ENCODE results near the gene ZNF823. TPM values are rescaled to one million over a fixed set of nuclear protein-coding genes. Genes with fewer than 3 reads are reported as not detected.

The ZNF823 gene
- total RNA-seq, 1 donor from 2014 or later: 12.0 TPM

DNA sequence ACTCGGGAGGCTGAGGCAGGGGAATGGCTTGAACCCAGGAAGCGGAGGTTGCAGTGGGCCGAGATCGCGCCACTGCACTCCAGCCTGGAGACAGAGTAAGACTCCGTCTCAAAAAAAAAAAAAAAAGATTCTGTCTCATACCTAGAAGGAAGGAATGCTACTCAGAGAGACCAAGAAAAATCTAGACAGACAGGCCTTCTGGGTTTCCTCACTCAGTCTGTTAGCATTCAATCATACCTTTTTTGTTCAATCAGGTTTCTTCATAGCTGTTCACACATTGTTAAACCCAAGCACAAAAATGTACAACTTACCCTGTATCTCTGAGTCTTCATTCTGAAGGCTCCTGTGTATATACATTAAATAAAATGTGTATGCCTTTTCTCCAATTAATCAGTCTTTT is 40.5 kb downstream of the ZNF823 start:
- H3K36me3 Mint-ChIP-seq (ENCODE audit: insufficient read depth): no peaks in the 10 kb centered on the region
- peaks cover 6% of the 10 kb centered on the region for H3K4me1 Mint-ChIP-seq (ENCODE audit: low read depth)
- H3K9me3 Mint-ChIP-seq (ENCODE audit: low read depth): no peaks in the 10 kb centered on the region

GRCh38 chr19:11697284-11697855 is 41.4 kb downstream of the ZNF823 start:
- peaks cover 2% of the 10 kb centered on the region for H3K36me3 Mint-ChIP-seq (ENCODE audit: insufficient read depth)
- no peak overlapping the region for H3K27ac Mint-ChIP-seq
- peaks cover 6% of the 10 kb centered on the region for H3K27me3 Mint-ChIP-seq
- peaks cover 6% of the 10 kb centered on the region for H3K4me1 Mint-ChIP-seq (ENCODE audit: low read depth)
- TF ChIP-seq, protein P1, sequence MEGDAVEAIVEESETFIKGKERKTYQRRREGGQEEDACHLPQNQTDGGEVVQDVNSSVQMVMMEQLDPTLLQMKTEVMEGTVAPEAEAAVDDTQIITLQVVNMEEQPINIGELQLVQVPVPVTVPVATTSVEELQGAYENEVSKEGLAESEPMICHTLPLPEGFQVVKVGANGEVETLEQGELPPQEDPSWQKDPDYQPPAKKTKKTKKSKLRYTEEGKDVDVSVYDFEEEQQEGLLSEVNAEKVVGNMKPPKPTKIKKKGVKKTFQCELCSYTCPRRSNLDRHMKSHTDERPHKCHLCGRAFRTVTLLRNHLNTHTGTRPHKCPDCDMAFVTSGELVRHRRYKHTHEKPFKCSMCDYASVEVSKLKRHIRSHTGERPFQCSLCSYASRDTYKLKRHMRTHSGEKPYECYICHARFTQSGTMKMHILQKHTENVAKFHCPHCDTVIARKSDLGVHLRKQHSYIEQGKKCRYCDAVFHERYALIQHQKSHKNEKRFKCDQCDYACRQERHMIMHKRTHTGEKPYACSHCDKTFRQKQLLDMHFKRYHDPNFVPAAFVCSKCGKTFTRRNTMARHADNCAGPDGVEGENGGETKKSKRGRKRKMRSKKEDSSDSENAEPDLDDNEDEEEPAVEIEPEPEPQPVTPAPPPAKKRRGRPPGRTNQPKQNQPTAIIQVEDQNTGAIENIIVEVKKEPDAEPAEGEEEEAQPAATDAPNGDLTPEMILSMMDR (IDR thresholded peaks at IDR 0.05; ENCODE audit: unreplicated experiment): no peak
- H3K4me3 Mint-ChIP-seq (ENCODE audit: low read depth): no peak overlapping the region
- no peaks in the 10 kb centered on the region for H3K9me3 Mint-ChIP-seq (ENCODE audit: low read depth)
- DNase-seq (ENCODE audit: low spot score, unreplicated experiment): no peak

More for the DNA sequence above, 40.5 kb downstream of the ZNF823 start:
- peaks cover 10% of the 10 kb centered on the region for H3K27me3 Mint-ChIP-seq
- no peak for DNase-seq (ENCODE audit: low spot score, unreplicated experiment)
- TF ChIP-seq, protein P1 (IDR thresholded peaks at IDR 0.05; ENCODE audit: unreplicated experiment): no peak
- no peak overlapping the region for H3K27ac Mint-ChIP-seq
- no peak overlapping the region for H3K4me3 Mint-ChIP-seq (ENCODE audit: low read depth)

DNA sequence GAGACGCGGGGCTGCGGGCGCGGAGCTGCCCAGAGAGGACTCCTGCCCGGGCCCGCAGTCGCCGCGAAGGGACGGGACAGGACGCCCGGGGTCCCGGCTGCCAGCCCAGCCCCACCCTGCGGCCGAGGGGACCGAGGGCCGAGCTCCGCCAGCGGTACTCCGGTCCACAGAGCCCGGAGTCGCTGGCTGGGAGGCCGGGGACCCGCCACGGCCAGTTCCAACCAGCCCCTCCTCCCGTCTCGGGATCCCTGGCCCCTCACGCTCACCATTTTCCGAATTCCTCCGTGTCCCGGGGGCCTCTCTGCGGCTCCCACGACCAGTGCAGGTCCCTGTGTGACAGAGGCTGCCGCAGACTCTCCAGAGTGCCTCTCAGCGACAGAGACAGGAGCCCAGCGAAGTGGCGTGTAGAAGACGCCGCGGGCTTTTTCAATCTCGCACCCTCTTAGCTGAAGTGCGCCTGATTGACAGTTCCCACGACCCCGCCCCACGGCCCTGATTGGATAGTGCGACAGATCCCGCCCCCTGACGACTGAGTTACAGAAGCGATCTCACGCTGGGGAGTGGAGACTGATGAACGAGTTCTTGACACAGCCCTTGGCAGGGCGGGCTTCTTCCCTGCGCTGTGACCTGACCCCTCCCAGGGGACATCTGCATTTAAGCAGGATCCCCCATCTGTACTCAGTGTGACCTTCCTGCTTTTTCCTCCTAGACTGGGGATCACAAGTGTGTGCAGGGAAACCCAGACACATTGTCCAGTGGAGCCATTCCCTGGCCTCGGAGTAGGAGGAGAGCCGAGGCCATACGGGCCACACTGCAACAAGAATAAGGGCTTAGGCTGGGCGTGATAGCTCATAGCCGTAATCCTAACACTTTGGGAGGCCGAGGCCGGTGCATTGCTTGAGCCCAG is 44.0 kb downstream of the ZNF823 start:
- Mint-ChIP-seq H3K4me1 (ENCODE audit: low read depth) (peaks cover 6% of the 10 kb centered on the region), H3K27ac (peak overlapping the region; percentile 100), H3K27me3 (peaks cover 3% of the 10 kb centered on the region), H3K4me3 (ENCODE audit: low read depth) (peak overlapping the region; percentile 95), H3K36me3 (ENCODE audit: insufficient read depth) (peaks cover 7% of the 10 kb centered on the region), H3K9me3 (ENCODE audit: low read depth) (peaks cover 6% of the 10 kb centered on the region)
- TF ChIP-seq, protein P1 (IDR thresholded peaks at IDR 0.05; ENCODE audit: unreplicated experiment): no peak
- peak; percentile 91 for DNase-seq (ENCODE audit: low spot score, unreplicated experiment)

DNA sequence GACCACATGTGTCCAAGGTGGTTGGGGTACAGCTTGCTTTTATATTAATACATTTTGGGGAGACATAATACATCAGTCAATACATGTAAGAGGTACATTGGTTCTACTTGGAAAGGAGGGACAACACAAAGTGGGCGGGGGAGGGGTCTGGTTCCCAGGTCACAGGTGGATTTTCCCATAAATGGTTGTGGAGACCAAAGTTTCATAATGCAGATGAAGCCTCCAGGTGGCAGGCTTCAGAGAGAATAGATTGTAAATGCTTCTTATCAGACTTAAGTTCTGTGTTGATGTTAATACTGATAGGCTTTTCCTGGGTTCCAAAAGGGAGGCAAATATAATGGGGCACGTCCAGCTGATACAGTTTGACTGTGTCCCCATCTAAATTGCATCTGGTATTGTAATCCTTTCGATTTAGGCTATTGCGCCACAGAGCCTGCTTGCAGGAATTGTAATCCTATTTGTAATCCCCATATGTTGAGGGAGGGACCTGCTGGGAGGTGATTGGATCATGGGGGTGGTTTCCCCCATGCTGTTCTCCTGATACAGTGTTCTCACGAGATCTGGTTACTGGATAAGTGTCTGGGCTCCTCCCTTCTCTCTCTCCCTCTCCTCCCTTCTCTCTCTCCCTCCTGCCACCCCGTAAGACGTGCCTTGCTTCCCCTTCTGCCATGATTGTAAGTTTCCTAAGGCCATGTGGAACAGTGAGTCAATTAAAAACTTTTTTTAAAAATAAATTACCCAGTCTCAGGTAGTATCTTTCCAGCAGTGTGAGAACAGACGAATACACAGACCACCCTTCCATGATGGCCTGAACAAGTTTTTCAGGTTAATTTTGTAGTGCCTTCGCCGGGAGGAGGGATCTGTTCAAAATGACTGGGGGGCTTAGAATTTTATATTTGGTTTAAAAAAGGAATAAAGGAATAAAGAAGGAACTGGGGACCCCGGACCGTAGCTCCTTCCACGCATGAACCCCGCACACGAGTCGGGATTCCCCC is 44.9 kb downstream of the ZNF823 start:
- peaks cover 13% of the 10 kb centered on the region for H3K9me3 Mint-ChIP-seq (ENCODE audit: low read depth)
- H3K27ac Mint-ChIP-seq: peak overlapping the region; percentile 77
- peaks cover 13% of the 10 kb centered on the region for H3K36me3 Mint-ChIP-seq (ENCODE audit: insufficient read depth)
- TF ChIP-seq, protein P1 (IDR thresholded peaks at IDR 0.05; ENCODE audit: unreplicated experiment): no peak
- peaks cover 6% of the 10 kb centered on the region for H3K4me1 Mint-ChIP-seq (ENCODE audit: low read depth)
- H3K4me3 Mint-ChIP-seq (ENCODE audit: low read depth): peak overlapping the region; percentile 95
- peaks cover 3% of the 10 kb centered on the region for H3K27me3 Mint-ChIP-seq
- DNase-seq (ENCODE audit: low spot score, unreplicated experiment): no peak

Data from progenitor cell of endocrine pancreas (in vitro differentiated cells).